Parathyroid adenoma (tissue), 2 donors: ENCODE measurements around the gene CSTPP1.

Experiments used
- H2AFZ ChIP-seq: fragments of 300-600 bp; sonication (generic); one replicate; pipeline ENCODE4 v1.7.0; 2017; ENCODE audit warnings: antibody characterized with exemption, mild to moderate bottlenecking
- H3K27ac ChIP-seq: fragments of 300-600 bp; sonication (generic); one replicate; pipeline ENCODE4 v1.7.0; 2017
- H3K27me3 ChIP-seq: fragments of 300-600 bp; sonication (generic); one replicate; pipeline ENCODE4 v1.7.0; 2017; ENCODE audit warnings: low read length; ENCODE audit not compliant: control insufficient read depth, insufficient read depth
- H3K36me3 ChIP-seq: fragments of 300-600 bp; sonication (generic); one replicate; pipeline ENCODE4 v1.7.0; 2017; ENCODE audit warnings: low read length; ENCODE audit not compliant: control insufficient read depth, insufficient read depth
- H3K4me1 ChIP-seq: fragments of 300-600 bp; sonication (generic); one replicate; pipeline ENCODE4 v1.7.0; 2017; ENCODE audit warnings: control low read depth
- H3K4me2 ChIP-seq: fragments of 300-600 bp; sonication (generic); one replicate; pipeline ENCODE4 v1.7.0; 2017; ENCODE audit warnings: low read length
- H3K4me3 ChIP-seq: fragments of 300-600 bp; sonication (generic); one replicate; pipeline ENCODE4 v1.7.0; 2017; ENCODE audit warnings: low read depth, low read length
- H3K79me2 ChIP-seq: fragments of 300-600 bp; sonication (generic); one replicate; pipeline ENCODE4 v1.7.0; 2017; ENCODE audit warnings: control low read depth
- H3K9ac ChIP-seq: fragments of 300-600 bp; sonication (generic); one replicate; pipeline ENCODE4 v1.7.0; 2017; ENCODE audit warnings: mild to moderate bottlenecking
- H3K9me3 ChIP-seq: fragments of 300-600 bp; sonication (generic); one replicate; pipeline ENCODE4 v1.7.0; 2017; ENCODE audit warnings: low read length; ENCODE audit not compliant: control insufficient read depth
- CTCF ChIP-seq: fragments of 300-600 bp; sonication (generic); IDR thresholded peaks from one replicate; pipeline ENCODE4 v1.7.0; 2017; ENCODE audit warnings: antibody characterized with exemption, mild to moderate bottlenecking
- donor health status: primary hyperparathyroidism.

Gene CSTPP1

GRCh38 chr11:47099918-47100315 is 163.4 kb downstream of the CSTPP1 start:
- H3K27ac ChIP-seq, result no peak overlapping the region
- H2AFZ ChIP-seq, result no peak overlapping the region
- no peak overlapping the region for H3K9ac ChIP-seq
- no peak overlapping the region for H3K4me2 ChIP-seq
- no peaks in the 10 kb centered on the region for H3K4me1 ChIP-seq
- H3K79me2 ChIP-seq, result no peaks in the 10 kb centered on the region
- no peak overlapping the region for H3K4me3 ChIP-seq
- H3K36me3 ChIP-seq, result no peaks in the 10 kb centered on the region
- H3K27me3 ChIP-seq, result no peaks in the 10 kb centered on the region
- TF ChIP-seq CTCF, result no peak
- no peaks in the 10 kb centered on the region for H3K9me3 ChIP-seq

- Histone ChIP-seq H3K27me3 (no peaks in the 10 kb centered on the region), H3K9ac (no peak overlapping the region), H3K4me1 (no peaks in the 10 kb centered on the region), H2AFZ (no peak overlapping the region), H3K27ac (no peak overlapping the region), H3K4me2 (no peak overlapping the region), H3K4me3 (no peak overlapping the region), H3K9me3 (no peaks in the 10 kb centered on the region), H3K36me3 (no peaks in the 10 kb centered on the region), H3K79me2 (no peaks in the 10 kb centered on the region)
- TF ChIP-seq CTCF, result no peak
These were observed 164.8 kb downstream of the CSTPP1 start for GRCh38 chr11:47101406-47101805.

- no peak for TF ChIP-seq CTCF
- no peak overlapping the region for H3K9ac ChIP-seq
- H3K36me3 ChIP-seq, result no peaks in the 10 kb centered on the region
- H3K9me3 ChIP-seq, result no peaks in the 10 kb centered on the region
- no peaks in the 10 kb centered on the region for H3K4me1 ChIP-seq
- no peaks in the 10 kb centered on the region for H3K27me3 ChIP-seq
- H3K4me3 ChIP-seq, result no peak overlapping the region
- H3K27ac ChIP-seq, result no peak overlapping the region
- H3K79me2 ChIP-seq, result no peaks in the 10 kb centered on the region
- no peak overlapping the region for H3K4me2 ChIP-seq
- H2AFZ ChIP-seq, result no peak overlapping the region
These were observed 167.8 kb downstream of the CSTPP1 start for GRCh38 chr11:47104261-47104950.

- no peak for TF ChIP-seq CTCF
- no peaks in the 10 kb centered on the region for H3K9me3 ChIP-seq
- no peak overlapping the region for H2AFZ ChIP-seq
- no peaks in the 10 kb centered on the region for H3K79me2 ChIP-seq
- no peaks in the 10 kb centered on the region for H3K36me3 ChIP-seq
- no peak overlapping the region for H3K9ac ChIP-seq
- no peak overlapping the region for H3K27ac ChIP-seq
- H3K4me3 ChIP-seq, result no peak overlapping the region
- H3K4me1 ChIP-seq, result no peaks in the 10 kb centered on the region
- no peaks in the 10 kb centered on the region for H3K27me3 ChIP-seq
- no peak overlapping the region for H3K4me2 ChIP-seq
These were observed 169.0 kb downstream of the CSTPP1 start for GRCh38 chr11:47105541-47105940.

GRCh38 chr11:47105974-47106373 is 169.4 kb downstream of the CSTPP1 start:
- TF ChIP-seq CTCF, result no peak
- Histone ChIP-seq H3K4me3 (no peak overlapping the region), H3K4me1 (no peaks in the 10 kb centered on the region), H3K79me2 (no peaks in the 10 kb centered on the region), H2AFZ (no peak overlapping the region), H3K27me3 (no peaks in the 10 kb centered on the region), H3K36me3 (no peaks in the 10 kb centered on the region), H3K4me2 (no peak overlapping the region), H3K9ac (no peak overlapping the region), H3K27ac (no peak overlapping the region), H3K9me3 (no peaks in the 10 kb centered on the region)
